HepG2 (cell line): ENCODE measurements around the gene NCF4.

ENCODE experiments used
- EP300 ChIP-seq, 3 experiments: sonication (generic) in 1 of 3; formaldehyde crosslinking in 1 of 3; IDR thresholded peaks; 2 replicates each; pipeline versions ENCODE4 v1.5.1 to v1.6.1; 2011 to 2020; ENCODE audit warnings: low read depth in 2 of 3, low read length in 2 of 3, borderline replicate concordance in 1 of 3, improper control_type of control experiment in 1 of 3, mild to moderate bottlenecking in 1 of 3, missing genetic modification reagents in 1 of 3, moderate library complexity in 1 of 3
- POLR2A ChIP-seq, 2 experiments: IDR thresholded peaks; 2 replicates each; pipeline ENCODE4 v1.6.1; 2011; ENCODE audit warnings: low read depth in 2 of 2, low read length in 2 of 2, mild to moderate bottlenecking in 1 of 2, moderate library complexity in 1 of 2; ENCODE audit not compliant: insufficient read depth in 1 of 2
- TF ChIP-seq, protein P1 (sequence below): sonication (generic); formaldehyde crosslinking; conservative IDR thresholded peaks from 2 replicates; pipeline ENCODE4 v1.8.0; 2022; ENCODE audit warnings: missing genetic modification reagents
- TF ChIP-seq, protein P2 (sequence below), 2 experiments: fragments of 450-650 bp in 1 of 2; sonication (generic) in 1 of 2; formaldehyde crosslinking in 1 of 2; IDR thresholded peaks; 2 replicates each; pipeline versions ENCODE4 v1.6.1 to v1.8.0; 2016 to 2022; ENCODE audit warnings: antibody characterized with exemption in 1 of 2, mild to moderate bottlenecking in 1 of 2, missing genetic modification reagents in 1 of 2
- TF ChIP-seq, protein P3 (sequence below): sonication (generic); formaldehyde crosslinking; IDR thresholded peaks from 2 replicates; pipeline ENCODE4 v1.5.0; 2020; ENCODE audit warnings: mild to moderate bottlenecking, missing genetic modification reagents, moderate library complexity

DNA sequence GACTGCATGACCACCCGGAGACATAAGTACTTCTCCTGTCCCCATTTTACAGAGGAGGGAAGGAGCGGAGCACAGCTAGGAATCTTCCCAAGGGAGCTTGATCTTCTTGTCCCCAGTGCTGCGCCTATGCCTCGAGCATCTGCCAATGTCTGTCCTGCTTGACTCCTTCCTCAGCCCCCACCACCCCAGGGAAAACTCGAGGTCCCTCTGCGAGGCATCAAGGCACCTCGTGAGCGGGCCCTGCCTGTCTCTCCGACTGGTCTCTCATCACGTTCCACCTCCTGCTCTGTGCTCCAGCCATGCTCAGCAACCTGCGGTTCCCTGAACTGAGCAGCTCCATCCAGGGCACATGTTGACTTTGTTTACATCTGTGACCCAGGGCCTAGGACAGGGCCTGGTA, 2.5 kb downstream of the NCF4 start:
- TF ChIP-seq, protein P1, sequence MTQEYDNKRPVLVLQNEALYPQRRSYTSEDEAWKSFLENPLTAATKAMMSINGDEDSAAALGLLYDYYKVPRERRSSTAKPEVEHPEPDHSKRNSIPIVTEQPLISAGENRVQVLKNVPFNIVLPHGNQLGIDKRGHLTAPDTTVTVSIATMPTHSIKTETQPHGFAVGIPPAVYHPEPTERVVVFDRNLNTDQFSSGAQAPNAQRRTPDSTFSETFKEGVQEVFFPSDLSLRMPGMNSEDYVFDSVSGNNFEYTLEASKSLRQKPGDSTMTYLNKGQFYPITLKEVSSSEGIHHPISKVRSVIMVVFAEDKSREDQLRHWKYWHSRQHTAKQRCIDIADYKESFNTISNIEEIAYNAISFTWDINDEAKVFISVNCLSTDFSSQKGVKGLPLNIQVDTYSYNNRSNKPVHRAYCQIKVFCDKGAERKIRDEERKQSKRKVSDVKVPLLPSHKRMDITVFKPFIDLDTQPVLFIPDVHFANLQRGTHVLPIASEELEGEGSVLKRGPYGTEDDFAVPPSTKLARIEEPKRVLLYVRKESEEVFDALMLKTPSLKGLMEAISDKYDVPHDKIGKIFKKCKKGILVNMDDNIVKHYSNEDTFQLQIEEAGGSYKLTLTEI, result no peak
- TF ChIP-seq EP300 (IDR thresholded peaks at IDR 0.05; ENCODE audit: low read depth in 2 of 2, low read length in 2 of 2), result no peak
- no peak for TF ChIP-seq EP300 (CRISPR knock-in tag; IDR thresholded peaks at IDR 0.05; ENCODE audit: borderline replicate concordance)
- TF ChIP-seq POLR2A (IDR thresholded peaks at IDR 0.05; ENCODE audit: insufficient read depth in 1 of 2, low read depth in 2 of 2, low read length in 2 of 2), result no peak
- TF ChIP-seq, protein P2, sequence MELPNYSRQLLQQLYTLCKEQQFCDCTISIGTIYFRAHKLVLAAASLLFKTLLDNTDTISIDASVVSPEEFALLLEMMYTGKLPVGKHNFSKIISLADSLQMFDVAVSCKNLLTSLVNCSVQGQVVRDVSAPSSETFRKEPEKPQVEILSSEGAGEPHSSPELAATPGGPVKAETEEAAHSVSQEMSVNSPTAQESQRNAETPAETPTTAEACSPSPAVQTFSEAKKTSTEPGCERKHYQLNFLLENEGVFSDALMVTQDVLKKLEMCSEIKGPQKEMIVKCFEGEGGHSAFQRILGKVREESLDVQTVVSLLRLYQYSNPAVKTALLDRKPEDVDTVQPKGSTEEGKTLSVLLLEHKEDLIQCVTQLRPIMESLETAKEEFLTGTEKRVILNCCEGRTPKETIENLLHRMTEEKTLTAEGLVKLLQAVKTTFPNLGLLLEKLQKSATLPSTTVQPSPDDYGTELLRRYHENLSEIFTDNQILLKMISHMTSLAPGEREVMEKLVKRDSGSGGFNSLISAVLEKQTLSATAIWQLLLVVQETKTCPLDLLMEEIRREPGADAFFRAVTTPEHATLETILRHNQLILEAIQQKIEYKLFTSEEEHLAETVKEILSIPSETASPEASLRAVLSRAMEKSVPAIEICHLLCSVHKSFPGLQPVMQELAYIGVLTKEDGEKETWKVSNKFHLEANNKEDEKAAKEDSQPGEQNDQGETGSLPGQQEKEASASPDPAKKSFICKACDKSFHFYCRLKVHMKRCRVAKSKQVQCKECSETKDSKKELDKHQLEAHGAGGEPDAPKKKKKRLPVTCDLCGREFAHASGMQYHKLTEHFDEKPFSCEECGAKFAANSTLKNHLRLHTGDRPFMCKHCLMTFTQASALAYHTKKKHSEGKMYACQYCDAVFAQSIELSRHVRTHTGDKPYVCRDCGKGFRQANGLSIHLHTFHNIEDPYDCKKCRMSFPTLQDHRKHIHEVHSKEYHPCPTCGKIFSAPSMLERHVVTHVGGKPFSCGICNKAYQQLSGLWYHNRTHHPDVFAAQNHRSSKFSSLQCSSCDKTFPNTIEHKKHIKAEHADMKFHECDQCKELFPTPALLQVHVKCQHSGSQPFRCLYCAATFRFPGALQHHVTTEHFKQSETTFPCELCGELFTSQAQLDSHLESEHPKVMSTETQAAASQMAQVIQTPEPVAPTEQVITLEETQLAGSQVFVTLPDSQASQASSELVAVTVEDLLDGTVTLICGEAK (IDR thresholded peaks at IDR 0.05), result no peak
- TF ChIP-seq, protein P2 (CRISPR knock-in tag; IDR thresholded peaks at IDR 0.05), result no peak
- TF ChIP-seq, protein P3, sequence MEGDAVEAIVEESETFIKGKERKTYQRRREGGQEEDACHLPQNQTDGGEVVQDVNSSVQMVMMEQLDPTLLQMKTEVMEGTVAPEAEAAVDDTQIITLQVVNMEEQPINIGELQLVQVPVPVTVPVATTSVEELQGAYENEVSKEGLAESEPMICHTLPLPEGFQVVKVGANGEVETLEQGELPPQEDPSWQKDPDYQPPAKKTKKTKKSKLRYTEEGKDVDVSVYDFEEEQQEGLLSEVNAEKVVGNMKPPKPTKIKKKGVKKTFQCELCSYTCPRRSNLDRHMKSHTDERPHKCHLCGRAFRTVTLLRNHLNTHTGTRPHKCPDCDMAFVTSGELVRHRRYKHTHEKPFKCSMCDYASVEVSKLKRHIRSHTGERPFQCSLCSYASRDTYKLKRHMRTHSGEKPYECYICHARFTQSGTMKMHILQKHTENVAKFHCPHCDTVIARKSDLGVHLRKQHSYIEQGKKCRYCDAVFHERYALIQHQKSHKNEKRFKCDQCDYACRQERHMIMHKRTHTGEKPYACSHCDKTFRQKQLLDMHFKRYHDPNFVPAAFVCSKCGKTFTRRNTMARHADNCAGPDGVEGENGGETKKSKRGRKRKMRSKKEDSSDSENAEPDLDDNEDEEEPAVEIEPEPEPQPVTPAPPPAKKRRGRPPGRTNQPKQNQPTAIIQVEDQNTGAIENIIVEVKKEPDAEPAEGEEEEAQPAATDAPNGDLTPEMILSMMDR (CRISPR knock-in tag), result no peak
